BJ (cell line): ENCODE data around the gene CLMN. TPM values are rescaled to one million over a fixed set of nuclear protein-coding genes. Genes with fewer than 3 reads are reported as not detected.

Experiments used
- CTCF ChIA-PET: fragments of 350-600 bp; formaldehyde crosslinking; extraction: SDS; loops from one replicate; lab custom pipeline; 2021; ENCODE audit warnings: antibody characterized with exemption, inconsistent platforms; lab: Yijun Ruan, JAX
- POLR2A ChIA-PET: fragments of 300-600 bp; sonication (Branson Sonifier 250); formaldehyde crosslinking; extraction: SDS; loops from one replicate; lab custom pipeline; 2021; ENCODE audit warnings: antibody characterized with exemption; lab: Charles Lee
- DNase-seq: peaks from one replicate; pipeline ENCODE4 v3.0.0-alpha.2; 2011; ENCODE audit warnings: low read depth
- H3K27me3 ChIP-seq: 2 replicates; pipeline ENCODE4 v1.6.0; 2011; ENCODE audit warnings: low read length; ENCODE audit not compliant: control insufficient read depth, insufficient read depth
- H3K36me3 ChIP-seq: 2 replicates; pipeline ENCODE4 v1.5.1; 2011; ENCODE audit warnings: low read length; ENCODE audit not compliant: control insufficient read depth, insufficient read depth
- H3K4me3 ChIP-seq: 2 replicates; pipeline ENCODE4 v1.5.1; 2011; ENCODE audit warnings: low read depth, mild to moderate bottlenecking, control low read depth, low read length
- polyA plus RNA-seq: library from polyadenylated mRNA; depleted of rRNA; stranded (reverse); fragments of >200 nt; gene quantifications from 2 replicates; pipeline ENCODE4 v1.2.3, GENCODE V29; 2011
- TF ChIP-seq, protein P1 (sequence below): IDR thresholded peaks from 2 replicates; pipeline ENCODE4 v1.5.1; 2011; ENCODE audit warnings: low read depth, mild to moderate bottlenecking, control low read depth, inconsistent platforms, low read length, moderate library complexity; ENCODE audit not compliant: insufficient read depth

The CLMN gene
- polyA plus RNA-seq, 1 experiment = 0.13 TPM

DNA sequence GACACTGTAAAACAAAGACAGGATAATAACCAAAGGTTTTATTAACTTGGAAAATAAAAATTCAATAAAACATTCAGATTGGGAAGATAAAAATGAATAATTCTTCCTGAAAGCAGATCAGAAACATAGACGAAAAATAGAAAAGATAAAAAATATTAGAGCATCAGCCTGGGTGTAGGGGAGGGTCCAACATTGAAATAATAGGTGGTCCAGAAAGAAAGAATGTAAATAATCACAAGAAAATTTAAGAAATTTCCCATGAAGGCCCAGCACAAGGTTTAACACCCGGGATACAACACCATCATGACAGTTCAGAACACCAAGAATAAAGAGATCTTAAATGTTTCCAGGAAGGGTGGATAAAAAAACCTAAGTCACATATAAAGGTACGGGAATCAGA lies 131.3 kb downstream of the CLMN start:
- ChIA-PET POLR2A (no interaction called here), CTCF (no interaction called here)
- no peaks in the 10 kb centered on the region for H3K36me3 ChIP-seq
- DNase-seq = no peak
- TF ChIP-seq, protein P1, sequence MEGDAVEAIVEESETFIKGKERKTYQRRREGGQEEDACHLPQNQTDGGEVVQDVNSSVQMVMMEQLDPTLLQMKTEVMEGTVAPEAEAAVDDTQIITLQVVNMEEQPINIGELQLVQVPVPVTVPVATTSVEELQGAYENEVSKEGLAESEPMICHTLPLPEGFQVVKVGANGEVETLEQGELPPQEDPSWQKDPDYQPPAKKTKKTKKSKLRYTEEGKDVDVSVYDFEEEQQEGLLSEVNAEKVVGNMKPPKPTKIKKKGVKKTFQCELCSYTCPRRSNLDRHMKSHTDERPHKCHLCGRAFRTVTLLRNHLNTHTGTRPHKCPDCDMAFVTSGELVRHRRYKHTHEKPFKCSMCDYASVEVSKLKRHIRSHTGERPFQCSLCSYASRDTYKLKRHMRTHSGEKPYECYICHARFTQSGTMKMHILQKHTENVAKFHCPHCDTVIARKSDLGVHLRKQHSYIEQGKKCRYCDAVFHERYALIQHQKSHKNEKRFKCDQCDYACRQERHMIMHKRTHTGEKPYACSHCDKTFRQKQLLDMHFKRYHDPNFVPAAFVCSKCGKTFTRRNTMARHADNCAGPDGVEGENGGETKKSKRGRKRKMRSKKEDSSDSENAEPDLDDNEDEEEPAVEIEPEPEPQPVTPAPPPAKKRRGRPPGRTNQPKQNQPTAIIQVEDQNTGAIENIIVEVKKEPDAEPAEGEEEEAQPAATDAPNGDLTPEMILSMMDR = no peak
- no peaks in the 10 kb centered on the region for H3K27me3 ChIP-seq
- no peak overlapping the region for H3K4me3 ChIP-seq

DNA sequence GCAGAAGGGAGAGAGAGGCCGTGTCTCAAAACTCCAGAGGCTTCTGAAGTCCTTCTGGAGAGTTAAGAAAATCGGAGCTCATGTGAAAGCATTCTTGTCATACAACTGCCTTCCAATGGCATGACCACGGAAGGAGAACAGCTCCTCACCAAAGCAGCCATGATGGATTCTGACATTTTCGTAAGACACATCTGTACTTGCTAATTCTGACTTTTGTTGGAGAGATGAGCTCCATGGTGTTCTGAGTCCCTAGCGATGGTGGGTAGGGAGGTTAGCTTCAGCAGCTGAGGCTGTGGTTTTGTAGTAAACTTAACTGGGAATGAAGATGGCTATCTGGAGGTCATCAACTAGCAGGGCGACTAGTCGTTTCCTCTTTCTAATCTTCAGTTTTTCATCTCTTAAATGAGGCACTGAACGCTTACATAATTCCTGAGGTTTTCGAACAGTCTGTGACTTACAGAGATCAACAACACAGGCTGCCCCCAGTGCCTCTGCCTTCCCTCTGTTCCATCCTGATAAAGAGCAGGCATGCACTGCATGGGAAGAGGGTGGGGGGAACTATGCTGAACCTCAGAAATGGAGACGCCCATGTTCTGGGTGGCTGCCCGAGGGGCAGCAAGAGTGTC lies 133.8 kb downstream of the CLMN start:
- TF ChIP-seq, protein P1 = no peak
- H3K36me3 ChIP-seq = no peaks in the 10 kb centered on the region
- CTCF ChIA-PET = interaction anchor here (1.2 kb wide), 1 partner anchor 246 kb away, joined by 3 read pairs; no protein-coding TSS in a partner anchor
- POLR2A ChIA-PET = no interaction called here
- DNase-seq = no peak
- no peak overlapping the region for H3K4me3 ChIP-seq
- no peaks in the 10 kb centered on the region for H3K27me3 ChIP-seq

DNA sequence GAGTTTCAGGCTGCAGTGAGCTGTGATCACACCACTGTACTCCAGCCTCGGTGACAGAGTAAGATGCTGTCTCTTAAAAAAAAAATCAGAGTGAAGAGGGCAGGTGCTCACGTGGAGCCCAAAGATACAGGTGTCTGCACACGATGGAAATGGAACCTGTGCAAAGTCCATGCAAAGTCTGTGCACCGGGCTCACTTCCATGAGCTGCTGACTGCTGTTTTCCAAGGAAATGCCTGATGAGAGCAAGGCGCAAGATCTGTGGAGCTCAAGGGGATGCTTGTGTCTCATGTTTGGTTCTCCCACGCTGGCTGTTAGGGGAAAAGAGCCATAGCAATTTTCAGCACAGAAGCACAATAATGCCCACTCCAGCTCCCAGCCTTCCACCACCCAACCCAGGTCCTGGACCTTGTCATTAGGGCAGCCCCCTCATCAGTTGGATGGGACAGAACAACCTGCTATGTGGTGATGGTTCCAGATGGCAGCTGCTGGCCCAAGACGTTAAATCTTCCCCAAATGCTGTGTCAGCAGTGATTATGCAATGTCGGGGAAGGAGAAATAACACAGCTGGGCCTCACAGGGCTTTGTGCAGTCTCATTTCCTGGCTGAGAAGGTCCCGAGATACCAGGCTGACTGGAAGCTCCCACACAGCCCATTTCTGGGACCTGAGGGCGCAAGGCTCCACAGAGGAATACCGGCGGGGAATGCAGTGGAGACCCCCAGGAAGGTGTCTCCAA lies 134.5 kb downstream of the CLMN start:
- no peak overlapping the region for H3K4me3 ChIP-seq
- no peaks in the 10 kb centered on the region for H3K36me3 ChIP-seq
- TF ChIP-seq, protein P1 = no peak
- DNase-seq = no peak
- ChIA-PET CTCF (interaction anchor here (0.7 to 1.2 kb wide), 2 partner anchors 247 to 574 kb away, joined by 3 to 4 read pairs; no protein-coding TSS in a partner anchor), POLR2A (no interaction called here)
- H3K27me3 ChIP-seq = no peaks in the 10 kb centered on the region

DNA sequence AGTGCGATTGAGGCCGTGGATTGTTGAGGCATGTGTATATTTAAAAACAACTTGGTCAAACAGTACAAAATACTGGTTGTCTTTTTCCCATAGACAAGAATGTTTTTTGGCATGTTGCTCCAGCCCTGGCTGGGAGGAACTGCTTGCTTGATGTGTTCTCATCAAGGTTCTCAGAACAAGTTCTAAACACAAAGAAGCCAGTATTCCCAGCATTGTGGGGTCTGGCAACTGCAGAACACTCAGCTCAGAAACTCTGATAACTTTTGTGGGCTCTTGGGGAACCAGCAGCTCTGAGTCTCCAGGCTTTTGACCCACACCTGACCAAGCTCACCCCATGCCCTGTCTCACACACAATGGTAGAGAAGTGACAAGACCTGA lies 135.3 kb downstream of the CLMN start:
- H3K4me3 ChIP-seq = no peak overlapping the region
- no peak for DNase-seq
- ChIA-PET CTCF (no interaction called here), POLR2A (no interaction called here)
- no peaks in the 10 kb centered on the region for H3K27me3 ChIP-seq
- TF ChIP-seq, protein P1 = no peak
- H3K36me3 ChIP-seq = no peaks in the 10 kb centered on the region

DNA sequence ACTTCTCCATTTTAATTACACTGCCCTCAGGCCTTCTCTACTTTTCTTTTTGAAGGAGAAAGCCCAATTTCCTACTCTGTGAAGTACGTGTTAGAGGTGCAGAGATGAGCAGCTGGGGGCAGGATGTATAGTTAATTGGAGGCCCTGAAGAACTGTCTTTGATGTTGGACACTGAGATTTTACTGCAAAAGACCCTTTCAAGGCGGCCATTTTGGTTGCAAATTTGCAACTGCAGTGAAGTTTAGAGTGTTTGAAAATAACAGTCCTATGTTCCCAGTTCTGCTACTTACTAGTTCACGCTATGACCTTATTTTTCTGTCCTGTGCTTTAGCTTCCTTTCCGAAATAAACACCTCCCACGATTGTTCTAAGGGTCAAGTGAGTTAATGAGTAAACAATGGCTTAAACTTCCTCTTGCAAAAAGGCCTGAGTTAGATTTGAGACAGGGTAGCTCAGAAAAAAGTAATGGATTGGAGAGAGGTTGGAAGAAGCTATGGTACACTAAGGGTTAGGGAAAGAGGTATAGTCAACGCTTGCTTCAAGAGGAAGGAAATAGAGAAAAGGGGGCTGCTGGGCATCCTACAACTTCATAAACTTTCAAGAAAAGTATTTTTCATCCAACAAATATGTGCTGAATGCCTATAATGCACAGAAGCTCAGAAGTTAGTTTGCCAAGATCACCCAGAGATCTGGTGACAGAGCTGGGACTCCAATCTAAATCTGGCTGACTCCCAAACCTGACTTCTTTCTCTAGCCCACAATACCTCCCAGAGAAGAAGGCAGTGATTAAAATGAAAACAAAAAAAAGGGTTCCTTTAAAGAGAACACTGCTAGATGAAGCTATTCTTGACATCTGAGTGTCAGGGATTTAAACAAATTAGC lies 135.9 kb downstream of the CLMN start:
- Histone ChIP-seq H3K36me3 (no peaks in the 10 kb centered on the region), H3K4me3 (no peak overlapping the region), H3K27me3 (no peaks in the 10 kb centered on the region)
- ChIA-PET CTCF (interaction anchor here (0.6 kb wide), 1 partner anchor 645 kb away, joined by 3 read pairs; no protein-coding TSS in a partner anchor), POLR2A (no interaction called here)
- TF ChIP-seq, protein P1 = no peak
- no peak for DNase-seq
